Stimulated activated CD8-positive, alpha-beta memory T cell treated with anti-CD3 and anti-CD28 coated beads, Interleukin-15, amount 100 ng/mL, for 48 hours (primary cell): Measurements from ENCODE around the gene ZNF423.
"Not testable (repeated sequence)": the region's sequence is repeated elsewhere in the genome, so short reads cannot be mapped to it uniquely, and the experiment has no call there.

Experiments
- DNase-seq, 2 donors: peaks; one replicate each; pipeline ENCODE4 v3.0.0-alpha.2; 2020; ENCODE audit warnings: low read depth in 2 of 2

ZNF423 gene

DNA sequence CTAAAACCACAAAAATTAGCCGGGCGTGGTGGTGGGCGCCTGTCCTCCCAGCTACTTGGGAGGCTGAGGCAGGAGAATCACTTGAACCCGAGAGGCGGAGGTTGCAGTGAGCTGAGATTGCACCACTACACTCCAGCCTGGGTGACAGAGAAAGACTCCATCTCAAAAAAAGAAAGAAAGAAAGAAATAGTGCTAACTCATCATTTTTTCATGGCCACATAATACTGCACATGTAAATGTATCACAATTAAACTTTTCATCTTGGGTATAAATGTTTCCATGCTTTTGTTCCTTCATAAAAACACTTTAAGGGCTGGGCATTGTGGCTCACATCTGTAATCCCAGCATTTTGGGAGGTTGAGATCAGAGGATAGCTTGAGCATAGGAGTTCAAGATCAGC, 15.9 kb upstream of the ZNF423 start:
- not testable (repeated sequence) for DNase-seq

DNA sequence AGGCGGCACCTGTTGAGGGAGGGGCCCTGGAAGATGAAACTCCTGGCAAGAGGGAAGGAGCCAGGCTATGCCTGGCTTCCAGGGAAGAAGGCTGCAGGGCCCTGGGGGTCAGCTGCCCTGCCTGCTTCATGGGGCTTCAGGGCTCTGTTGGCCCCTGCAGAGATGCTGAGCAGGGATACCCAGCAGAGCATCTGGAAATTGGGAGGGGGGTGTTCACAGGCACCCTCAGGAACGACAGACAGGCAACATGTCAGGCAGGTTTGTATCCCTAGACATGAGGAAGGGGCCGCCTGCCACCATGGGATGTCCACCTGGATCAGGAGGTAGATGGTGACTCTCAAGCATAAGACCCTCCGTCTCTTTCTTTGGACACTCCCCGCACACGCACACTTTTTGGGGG, 13.8 kb upstream of the ZNF423 start:
- no peak for DNase-seq

DNA sequence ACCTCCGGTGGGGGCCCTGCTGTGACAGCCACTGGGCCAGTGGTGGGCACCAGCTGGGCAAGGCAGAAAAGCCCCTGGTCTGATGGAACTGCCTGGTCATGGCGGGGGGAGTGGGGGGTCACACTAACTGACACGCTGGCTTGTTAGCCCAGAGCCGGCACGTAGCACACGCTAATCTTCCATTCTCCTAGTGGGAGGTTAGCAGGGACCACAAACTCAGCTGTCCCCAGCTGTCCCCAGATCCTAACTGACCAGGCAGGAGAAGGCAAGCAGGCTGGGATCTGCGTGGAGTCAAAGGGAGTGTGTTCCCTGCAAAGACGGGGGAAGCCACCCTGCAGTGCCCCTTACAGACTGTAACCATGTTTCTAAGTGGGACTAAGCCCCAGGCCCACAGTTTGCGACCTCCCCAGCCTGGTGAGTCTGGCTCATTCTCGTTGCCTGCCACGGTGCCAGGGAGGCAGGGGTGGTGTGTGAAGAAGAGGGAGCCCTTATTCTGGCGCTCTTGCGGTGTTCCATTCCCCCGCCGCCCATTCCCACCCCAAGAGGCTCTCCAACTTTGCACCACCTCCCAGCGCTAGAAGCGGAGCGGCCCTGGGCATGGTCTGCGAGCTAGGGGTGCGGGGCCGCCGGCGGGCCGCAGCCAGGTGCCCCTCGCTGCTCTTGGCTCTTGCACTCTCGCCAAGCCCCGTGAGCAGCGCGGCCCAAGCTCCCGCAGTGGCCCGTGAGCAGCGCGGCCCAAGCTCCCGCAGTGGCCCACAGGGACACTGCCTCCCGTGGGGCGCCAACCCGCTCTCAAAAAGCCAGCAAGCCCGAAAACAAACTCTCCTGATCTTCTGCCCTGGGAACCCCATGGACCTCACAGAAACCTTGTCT, 12.1 kb upstream of the ZNF423 start:
- DNase-seq = no peak

DNA sequence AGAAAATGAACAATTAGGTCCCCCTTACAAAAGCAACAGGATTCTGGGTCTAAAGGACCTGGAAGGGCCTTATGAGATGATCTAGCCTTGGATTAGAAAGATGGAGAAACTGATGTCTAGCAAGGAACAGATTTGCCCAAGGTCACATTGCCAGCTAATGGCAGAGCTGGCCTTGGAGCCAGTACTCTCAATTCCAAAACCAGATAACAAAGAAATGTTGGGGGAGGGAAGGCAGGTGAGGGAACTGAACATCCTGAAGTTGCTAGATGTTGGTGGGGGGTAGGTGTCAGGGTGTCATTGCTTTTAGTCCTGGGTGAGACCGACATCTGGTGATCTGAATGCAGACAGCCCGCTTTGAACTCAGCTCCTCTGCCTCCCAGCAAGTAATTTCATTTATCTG, 11.3 kb upstream of the ZNF423 start:
- DNase-seq = no peak

DNA sequence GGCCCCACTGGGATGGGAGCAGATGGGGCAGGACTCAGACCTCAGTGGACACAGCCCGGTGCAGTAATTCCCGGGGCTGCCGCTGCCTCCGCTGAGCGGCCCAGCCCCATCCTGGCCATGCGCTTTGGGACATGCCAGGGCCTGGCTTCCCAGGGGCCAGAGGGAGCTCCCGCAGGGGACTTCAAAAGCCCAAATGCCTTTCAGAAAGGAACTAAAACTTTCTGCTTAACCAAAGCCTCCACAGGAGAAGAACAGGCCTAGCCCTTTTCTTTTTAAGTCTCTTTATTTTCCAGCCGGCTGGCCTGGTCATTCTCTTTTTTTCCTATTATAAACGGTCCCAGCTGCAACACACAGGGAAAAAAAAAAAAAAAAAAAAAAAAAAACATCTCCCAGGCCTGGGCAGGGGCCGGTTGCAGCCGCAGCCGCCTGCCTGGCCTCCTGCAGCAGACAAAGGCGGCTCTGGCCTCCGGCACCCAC, 10.7 kb upstream of the ZNF423 start:
- DNase-seq = no peak

DNA sequence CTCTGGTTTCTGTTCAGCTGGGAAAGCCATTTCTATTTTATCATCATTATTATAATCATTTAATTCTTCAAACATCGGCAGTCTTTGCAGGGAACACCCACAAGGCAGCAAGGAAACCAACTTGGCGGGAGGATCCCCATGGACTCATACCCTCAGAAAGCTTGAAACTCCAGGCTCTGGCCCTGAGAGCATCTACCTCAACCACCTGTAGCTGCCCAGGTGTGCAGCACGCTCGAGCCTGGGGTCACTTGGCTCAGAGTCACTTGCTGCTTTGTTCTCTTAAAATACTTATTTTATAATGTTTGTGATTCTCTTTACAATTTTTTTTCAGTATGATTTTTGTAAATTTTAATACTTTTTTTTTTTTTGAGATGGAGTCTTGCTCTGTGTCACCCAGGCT, 6.8 kb upstream of the ZNF423 start:
- DNase-seq = no peak

DNA sequence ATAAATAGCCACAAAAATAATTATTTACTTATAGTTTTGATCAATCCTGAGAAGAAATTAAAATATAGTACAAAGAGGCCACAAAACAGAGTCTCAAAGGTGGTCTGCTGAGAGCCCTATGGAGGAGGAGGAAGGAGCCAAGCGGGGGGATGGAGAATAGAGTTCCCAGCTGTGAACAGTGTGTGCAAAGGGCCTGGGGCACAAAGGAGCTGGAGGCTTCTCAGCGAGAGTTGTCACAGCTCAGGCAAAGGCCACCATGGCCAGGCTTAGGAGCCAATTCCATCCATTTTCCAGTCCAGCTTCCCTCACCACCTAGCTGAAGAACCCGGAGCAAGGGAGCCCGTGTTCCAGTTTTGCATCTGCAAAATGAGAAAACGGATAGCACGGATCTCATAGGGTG, 5.4 kb upstream of the ZNF423 start:
- DNase-seq = no peak

DNA sequence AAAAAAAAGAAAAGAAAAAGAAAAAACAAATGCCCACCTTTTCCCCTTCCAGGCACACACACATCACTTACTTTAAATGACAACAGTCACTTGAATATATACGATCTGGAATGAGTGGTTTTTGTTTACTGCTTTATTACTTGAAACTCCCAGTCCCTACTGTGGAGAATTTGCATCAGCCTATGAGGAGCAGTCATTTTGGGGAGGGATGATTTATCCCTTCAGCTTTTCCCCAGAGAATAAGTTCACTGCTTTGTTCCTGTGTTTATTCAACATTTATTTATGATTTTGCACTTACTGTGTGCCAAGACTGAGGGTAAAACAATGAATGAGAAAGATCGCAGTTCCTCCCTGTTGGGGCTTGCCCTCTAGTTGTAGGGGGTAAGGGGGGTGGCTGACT, 4.7 kb upstream of the ZNF423 start:
- DNase-seq = no peak

DNA sequence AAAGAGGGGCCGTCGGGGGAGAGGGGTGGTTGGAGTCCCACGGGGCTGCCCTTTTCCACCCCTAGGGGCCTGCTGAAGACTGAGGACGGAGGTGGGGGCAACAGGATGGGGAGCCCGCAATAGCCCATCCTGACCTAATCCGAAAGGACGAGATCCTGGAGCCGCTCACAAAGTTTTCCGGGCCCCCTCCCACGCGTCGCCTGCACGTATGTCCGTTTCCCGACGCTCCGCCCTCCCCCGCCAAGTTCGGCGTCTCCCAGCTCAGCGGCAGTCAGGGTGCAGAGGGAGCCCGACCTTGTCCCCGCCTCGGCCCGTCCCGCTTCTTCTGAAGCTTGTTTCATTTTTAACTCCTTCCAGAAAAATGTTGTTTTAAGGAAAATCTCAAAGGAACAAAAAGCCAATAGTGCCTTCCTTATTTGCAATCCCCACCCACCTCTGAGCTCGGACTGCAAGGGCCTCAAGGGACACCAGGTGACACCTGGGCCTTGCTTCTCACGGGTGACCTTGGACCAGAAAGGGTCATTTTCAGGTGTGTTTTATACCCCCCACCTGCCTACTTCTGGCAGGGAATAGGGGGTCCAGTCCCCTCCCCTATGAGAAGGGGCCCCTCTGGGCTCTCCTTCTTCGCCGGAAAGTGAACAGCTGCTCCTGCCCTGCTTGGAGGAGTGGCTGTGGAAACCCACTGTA, 3.4 kb upstream of the ZNF423 start:
- DNase-seq = no peak

DNA sequence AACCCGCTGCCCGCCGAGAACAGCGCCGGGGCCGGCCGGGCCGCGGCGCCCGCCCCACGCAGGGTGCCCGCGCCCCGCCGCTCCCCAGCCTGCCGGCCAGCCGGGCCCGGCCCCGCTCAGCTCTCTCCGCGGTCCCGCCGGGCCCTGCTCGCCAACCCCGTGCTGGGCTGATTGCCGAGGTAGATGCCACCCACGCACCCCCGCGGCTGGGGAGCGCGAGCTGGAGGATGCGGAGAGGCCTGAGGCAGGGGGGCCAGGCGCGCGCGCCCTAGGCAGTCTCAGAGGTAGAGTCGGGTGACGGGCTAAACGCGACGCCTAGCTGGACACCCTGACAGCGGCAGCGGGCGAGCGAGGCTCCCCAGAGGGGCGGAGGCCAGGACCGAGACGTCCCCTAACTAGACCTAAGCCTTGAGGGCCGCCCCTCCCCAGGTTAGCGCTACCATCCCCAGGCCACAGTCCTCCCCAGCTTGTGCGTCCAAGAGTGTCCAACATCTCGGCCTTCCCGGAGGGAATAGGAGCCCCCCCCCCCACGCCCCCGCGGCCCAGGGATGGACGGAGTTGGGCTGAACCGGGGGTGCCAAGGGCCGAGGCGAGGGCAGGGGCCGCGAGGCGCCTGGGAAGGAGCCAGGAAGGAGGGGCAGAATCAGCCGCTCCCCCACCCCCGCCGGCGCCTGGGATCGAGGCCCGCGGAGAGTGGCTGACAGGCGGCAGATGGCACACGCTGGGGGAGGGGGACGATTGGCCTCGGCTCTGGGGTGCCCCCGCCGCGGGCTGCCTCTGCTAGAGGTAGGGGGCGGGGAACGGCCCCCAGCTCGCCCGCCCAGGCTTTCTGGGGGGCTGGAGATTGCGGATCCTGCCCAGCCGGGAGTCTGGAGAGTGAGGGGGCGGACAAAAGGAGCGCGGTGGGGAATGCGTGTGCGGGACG, 2.5 kb upstream of the ZNF423 start:
- DNase-seq = peak in 1 of 2 donors; percentile 6

DNA sequence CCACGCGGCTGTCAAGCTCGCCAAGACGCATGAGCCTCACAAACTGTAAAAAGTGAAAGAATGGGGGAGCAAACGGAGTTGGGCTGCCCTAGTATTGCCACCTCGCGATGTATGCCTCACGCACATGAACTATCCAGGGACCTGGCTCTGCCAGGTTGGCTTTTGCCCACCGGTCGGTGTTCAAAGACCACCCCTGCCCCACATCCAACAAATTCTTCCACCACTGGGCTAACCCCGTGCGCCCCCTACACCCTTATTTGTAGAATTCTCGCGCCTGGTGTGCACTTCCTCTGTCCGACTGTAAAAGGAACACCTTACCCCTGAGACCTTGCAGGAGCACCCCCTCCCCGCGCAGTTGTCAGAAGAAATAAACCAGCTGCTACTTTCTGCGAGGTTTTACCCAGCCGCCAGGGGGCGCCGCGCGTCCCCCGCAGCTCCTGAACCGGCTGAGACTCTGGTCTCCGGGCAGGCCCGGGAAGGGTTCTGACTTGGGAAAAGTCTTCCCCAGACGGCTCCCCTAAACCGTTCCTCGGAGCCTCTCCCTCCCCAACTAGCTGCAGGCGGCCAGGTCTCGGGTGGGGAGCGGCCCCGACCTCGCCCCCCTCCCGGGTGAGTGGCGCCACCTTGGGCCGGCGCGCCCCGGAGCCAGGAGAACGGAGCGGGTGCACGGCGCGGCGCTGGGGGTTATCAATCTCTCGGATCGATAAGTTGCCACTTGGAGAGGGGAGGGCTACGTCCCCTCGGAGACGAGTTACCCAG, 1.7 kb upstream of the ZNF423 start:
- DNase-seq = peak in 1 of 2 donors; percentile 3

DNA sequence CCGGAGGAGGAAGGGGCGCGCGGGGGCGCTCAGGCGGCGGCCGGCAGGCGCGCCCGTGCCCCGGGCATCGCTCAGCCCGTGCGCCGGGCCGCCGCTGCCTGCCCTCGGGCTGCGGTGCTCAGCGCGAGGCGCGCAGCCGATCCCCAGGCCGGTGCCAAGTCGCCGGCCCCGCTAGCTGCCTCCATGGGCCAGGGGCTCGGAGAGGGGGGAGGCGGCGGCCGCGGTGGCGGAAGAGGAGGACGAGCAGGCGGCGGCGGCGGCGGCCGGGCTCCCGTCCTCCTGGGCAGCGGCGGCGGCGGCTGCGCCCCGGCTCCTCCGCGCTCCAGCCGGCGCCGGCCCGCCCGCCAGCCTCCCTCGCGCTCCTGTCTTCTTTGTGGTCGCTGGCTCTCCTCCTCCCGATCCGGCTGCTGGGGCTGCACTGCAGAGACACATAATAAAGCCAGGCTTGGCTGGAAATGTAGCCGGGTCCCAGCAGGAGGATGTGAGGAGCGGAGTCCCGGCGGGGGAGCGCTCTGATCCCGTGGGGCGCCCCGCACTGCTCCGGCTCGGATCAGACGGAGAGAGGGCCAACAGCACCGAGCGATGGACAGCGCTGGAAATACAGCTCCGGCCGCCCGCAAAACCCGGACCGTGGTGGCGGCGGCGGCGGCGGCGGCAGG, 889 bp upstream of the ZNF423 start:
- no peak for DNase-seq

DNA sequence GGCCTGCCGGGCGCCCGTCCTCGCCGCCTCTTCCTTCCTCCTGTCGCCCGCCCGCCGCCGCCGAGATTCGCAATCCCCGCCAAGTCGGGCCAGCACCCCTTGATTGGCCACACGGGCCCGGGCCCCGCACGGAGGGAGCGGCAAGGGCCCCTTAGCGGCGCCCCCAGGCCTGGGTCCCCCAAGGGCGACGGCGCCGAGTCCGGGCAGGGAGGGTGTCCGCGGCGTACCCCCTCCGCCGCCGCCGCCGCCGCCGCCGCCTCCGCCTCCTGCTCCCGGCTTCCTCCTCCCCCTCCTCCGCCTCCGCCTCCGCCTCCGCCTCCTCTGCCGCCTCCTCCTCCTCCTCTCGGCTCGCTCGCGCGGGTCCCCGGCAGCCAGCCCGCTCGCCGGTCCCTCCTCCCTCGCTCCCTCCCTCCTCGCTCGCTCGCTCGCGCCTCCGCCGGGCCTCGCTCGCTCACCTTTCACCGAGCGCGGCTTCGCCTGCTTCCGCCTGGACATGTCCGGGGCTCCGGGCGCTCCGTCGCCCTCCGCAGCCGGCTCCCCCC, 561 bp downstream of the ZNF423 start:
- peak in 1 of 2 donors; percentile 16 for DNase-seq

DNA sequence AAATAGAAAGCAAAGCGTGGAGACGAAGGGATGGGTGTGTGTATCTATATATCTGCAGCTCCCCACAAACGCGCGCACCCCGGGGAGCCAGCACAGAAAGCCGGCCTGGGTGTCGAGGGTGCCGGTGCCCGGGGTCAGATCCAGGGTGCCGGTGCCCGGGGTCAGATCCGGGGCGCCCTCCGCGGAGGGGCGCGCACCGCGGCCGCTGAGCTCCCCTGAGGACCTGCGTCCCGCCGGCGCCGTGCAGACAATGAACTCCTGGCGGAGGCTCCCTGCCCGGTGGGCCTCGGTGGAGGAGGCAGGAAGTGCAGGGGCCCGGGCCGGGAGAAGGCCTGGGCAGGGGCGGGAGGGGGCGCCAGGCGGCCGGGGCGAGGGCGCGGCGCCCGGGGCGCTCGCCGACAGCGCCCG, 1.1 kb downstream of the ZNF423 start:
- DNase-seq = no peak

DNA sequence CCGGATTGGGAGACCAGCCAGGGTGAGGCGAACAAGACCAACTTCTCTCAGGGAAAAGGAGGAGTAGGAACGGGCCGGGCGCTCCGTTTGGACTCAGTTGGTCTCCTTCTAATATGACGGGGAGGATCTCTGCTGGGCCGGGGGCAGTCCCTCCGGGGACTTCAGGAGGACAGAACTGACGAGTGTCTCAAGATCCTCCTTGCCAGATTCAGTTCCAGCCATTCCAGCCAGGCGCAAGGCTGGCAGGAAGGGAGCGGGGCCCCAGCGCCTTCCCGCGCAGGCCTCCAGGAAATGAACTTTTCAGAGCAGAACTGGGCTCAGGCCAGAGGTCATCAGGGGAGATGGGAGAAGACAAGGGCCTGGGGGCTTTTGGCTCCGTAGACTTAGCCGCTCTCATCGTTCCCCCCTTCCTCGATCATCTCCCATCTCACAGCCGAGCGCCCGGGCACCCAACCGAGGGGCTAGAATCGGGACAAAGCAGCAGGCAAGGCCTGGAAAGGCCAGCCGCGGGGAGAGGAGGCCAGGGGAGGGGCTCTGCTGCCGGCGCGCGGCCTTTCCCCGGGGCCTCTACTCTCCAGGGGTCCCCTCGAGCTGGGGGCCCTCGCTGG, 1.6 kb downstream of the ZNF423 start:
- DNase-seq = no peak

DNA sequence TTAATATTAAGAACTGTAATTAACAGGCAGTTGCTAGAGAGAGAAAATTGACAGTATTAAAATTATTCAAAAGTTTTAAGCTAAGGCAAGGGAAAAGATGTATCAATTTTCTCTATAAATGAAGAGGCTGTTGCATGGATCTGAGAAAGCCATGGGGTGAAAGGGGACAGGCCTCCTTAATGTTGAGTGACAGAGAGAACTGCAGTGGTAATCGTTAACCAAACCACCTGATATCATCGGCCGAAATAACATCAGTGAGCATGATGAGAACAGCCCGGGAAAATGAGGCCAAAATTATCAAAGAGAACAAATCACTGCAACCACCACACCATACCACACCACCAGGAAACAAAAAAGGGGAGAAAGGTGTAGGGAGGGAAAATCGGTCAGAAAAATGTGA, 3.6 kb downstream of the ZNF423 start:
- no peak for DNase-seq

DNA sequence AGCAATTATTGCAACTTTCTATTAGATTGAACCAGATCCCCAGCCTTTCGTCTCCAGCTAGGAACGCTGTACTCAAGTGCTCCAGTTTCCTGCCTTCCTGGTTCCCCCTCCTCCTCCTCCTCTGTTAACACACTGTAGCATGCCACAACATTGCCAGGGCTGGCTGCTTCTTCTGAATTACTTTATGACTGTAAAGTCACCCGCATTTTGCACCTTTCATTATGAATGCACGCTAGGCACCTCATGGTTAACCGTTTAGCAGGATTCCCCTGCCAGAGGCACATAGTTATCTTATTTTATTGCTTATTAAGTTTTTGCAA, 4.5 kb downstream of the ZNF423 start:
- no peak for DNase-seq

DNA sequence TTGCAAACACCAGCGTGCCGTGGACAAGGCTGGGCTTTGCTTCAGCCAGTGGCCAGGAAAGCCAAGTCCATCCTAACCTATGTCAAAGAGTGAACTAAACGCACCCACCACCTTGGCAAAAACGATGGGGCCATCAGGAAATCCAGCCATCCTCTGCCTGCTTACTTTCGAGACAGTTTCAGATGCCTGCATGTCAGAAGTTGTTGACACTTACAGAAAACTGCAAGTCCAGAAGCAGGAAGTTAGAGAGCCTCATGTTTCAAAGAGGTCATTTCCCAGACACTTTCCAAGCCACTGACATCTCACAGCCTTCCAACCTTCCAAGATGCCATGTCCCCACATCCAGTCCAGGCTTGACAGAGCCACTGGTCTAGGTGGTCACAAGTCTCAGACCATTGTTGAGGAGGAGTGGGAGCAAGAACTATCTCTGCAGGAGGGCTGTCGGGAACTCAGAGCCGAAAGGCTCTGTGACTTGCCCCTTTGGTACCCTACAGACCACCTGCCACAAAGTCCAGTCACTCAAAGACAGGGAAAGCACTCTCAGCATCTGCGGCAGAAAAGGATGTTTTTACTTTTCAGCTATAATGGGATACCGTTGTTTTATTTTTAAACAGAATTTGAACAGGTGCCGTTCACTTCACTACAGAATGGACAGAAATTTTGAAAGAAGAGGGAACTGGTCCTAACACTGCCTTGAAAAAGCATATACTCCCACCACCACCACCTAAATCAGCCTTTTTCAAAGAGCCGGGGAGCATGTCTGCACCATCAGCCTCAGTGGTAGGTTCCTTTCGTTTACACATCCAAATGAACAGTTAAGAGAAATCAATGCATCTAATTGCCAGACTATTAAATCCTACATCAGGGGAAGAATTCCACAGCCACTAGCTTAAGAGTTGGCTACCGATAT, 5.1 kb downstream of the ZNF423 start:
- no peak for DNase-seq

DNA sequence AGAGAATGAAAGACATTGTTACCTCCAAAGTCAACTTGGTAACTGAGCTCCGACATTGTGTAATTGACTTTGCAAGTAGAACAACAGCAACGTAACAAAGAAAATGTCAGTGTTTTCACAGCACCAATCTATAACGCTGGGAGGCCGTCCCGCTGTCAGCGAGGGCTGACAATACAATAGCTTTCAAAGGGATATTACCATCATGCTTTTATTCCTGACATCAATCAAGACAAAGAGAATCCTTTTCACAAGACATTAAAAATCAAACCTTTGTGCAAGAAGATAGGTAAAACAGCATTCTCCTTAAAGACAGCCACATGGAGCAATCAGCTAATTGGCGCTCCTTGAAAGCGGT, 6.2 kb downstream of the ZNF423 start:
- no peak for DNase-seq
